Activated CD4-positive, alpha-beta memory T cell treated with anti-CD3 and anti-CD28 coated beads for 36 hours (primary cell): ENCODE data around the gene LOXL1. TPM values are rescaled to one million over a fixed set of nuclear protein-coding genes. Genes with fewer than 3 reads are reported as not detected.

Experiments
- CTCF ChIA-PET: fragments of 350-600 bp; sonication (Branson Sonifier 250); formaldehyde crosslinking; loops from one replicate; lab custom pipeline; 2021; ENCODE audit warnings: antibody characterized with exemption, inconsistent platforms; lab: Charles Lee
- POLR2A ChIA-PET: fragments of 350-600 bp; sonication (Branson Sonifier 250); formaldehyde crosslinking; loops from one replicate; lab custom pipeline; 2021; ENCODE audit warnings: antibody characterized with exemption; lab: Charles Lee
- DNase-seq: peaks from one replicate; pipeline ENCODE4 v3.0.0-alpha.2; 2020
- H3K27ac Mint-ChIP-seq: one replicate; pipeline ENCODE4 v1.8.0; 2021; ENCODE audit warnings: mixed read lengths
- H3K27me3 Mint-ChIP-seq: one replicate; pipeline ENCODE4 v1.8.0; 2021; ENCODE audit warnings: mixed read lengths
- H3K36me3 Mint-ChIP-seq: one replicate; pipeline ENCODE4 v1.8.0; 2021; ENCODE audit warnings: mixed read lengths
- H3K4me1 Mint-ChIP-seq: one replicate; pipeline ENCODE4 v1.8.0; 2021; ENCODE audit warnings: low read depth, mixed read lengths
- H3K4me3 Mint-ChIP-seq: one replicate; pipeline ENCODE4 v1.8.0; 2021; ENCODE audit warnings: mild to moderate bottlenecking, mixed read lengths
- H3K9me3 Mint-ChIP-seq: one replicate; pipeline ENCODE4 v1.8.0; 2021; ENCODE audit warnings: mixed read lengths
- intact Hi-C: fragments of 100-400 bp; cut with micrococcal nuclease; formaldehyde crosslinking; loops from one replicate; pipeline ENCODE4 v1.15.1; 2023
- total RNA-seq, 2 experiments: library from RNA; stranded (reverse); gene quantifications; one replicate each; pipeline ENCODE4 v1.2.3, GENCODE V29; 2021

Gene LOXL1
- total RNA-seq, 2 experiments from 2014 or later: 2.5 to 3.3 TPM

DNA sequence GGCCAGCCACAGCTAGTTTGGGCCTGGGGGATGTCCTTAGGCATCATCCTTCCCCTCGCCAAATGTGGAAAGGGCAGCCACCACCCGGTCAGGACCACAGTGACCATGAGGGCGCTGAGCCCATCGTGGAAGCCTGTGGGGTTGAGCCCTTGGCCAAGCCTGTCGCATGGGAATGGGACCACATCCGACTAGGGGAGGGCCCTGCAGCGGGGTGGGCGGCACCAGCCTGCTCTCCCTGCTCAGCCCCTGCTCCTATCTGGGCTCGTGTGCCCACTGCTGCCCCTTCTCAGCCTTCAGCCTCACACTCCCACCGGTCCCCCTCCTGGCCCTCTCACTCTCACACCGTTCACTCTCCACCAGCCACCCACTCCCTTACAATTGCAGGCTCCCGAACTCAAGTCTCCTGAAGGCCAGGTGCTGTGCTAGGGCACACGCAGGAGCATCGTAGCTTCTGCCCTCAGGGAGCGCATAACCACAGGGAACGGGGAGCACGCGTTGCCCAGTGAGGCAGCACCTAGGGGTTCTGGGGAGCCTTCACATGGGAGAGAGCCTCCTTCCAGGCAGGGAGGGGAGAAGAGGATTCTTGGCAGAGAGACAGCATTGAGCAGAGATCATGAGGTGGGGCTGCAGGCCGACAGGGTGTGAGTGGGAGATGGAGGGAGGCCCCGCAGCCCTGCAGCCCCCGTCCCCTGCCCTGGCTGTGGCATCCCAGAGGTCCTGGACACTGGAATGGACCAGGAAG, 26.1 kb downstream of the LOXL1 start:
- intact Hi-C loops: no loop called here
- DNase-seq: no peak
- Mint-ChIP-seq H3K9me3 (no peaks in the 10 kb centered on the region), H3K36me3 (no peaks in the 10 kb centered on the region), H3K27ac (no peak overlapping the region), H3K27me3 (no peaks in the 10 kb centered on the region), H3K4me3 (no peak overlapping the region), H3K4me1 (peaks cover 10% of the 10 kb centered on the region)
- ChIA-PET POLR2A (no interaction called here), CTCF (interaction anchor here (1.4 to 1.8 kb wide), 4 partner anchors 13 to 55 kb away, joined by 5 to 15 read pairs (median 12); no protein-coding TSS in a partner anchor)

- intact Hi-C loops: no loop called here
- Mint-ChIP-seq H3K36me3 (no peaks in the 10 kb centered on the region), H3K27ac (no peak overlapping the region), H3K27me3 (no peaks in the 10 kb centered on the region), H3K4me3 (no peak overlapping the region), H3K4me1 (peaks cover 12% of the 10 kb centered on the region), H3K9me3 (no peaks in the 10 kb centered on the region)
- ChIA-PET POLR2A (no interaction called here), CTCF (interaction anchor here (1.1 to 1.2 kb wide), 2 partner anchors 11 to 12 kb away, joined by 3 read pairs; no protein-coding TSS in a partner anchor)
- no peak for DNase-seq
Measured at GRCh38 chr15:73952913-73953750, 26.9 kb downstream of the LOXL1 start.

GRCh38 chr15:73954188-73955145, 28.2 kb downstream of the LOXL1 start:
- peaks cover 24% of the 10 kb centered on the region for H3K4me1 Mint-ChIP-seq
- POLR2A ChIA-PET: no interaction called here
- H3K9me3 Mint-ChIP-seq: no peaks in the 10 kb centered on the region
- H3K27me3 Mint-ChIP-seq: no peaks in the 10 kb centered on the region
- H3K36me3 Mint-ChIP-seq: no peaks in the 10 kb centered on the region
- intact Hi-C loops: no loop called here
- no peak overlapping the region for H3K4me3 Mint-ChIP-seq
- no peak for DNase-seq
- no peak overlapping the region for H3K27ac Mint-ChIP-seq
- CTCF ChIA-PET: interaction anchor here (0.6 to 1.2 kb wide), 4 partner anchors 10 to 94 kb away, joined by 3 to 5 read pairs (median 3); no protein-coding TSS in a partner anchor

- CTCF ChIA-PET: no interaction called here
- Mint-ChIP-seq H3K27me3 (no peaks in the 10 kb centered on the region), H3K4me3 (no peak overlapping the region), H3K27ac (no peak overlapping the region), H3K4me1 (peaks cover 30% of the 10 kb centered on the region), H3K9me3 (no peaks in the 10 kb centered on the region), H3K36me3 (no peaks in the 10 kb centered on the region)
- intact Hi-C loops: no loop called here
- POLR2A ChIA-PET: no interaction called here
- DNase-seq: no peak
Measured at GRCh38 chr15:73955326-73955725, 29.1 kb downstream of the LOXL1 start.

- intact Hi-C loops: no loop called here
- DNase-seq: no peak
- H3K9me3 Mint-ChIP-seq: no peaks in the 10 kb centered on the region
Measured at GRCh38 chr15:73955861-73956742, 29.8 kb downstream of the LOXL1 start.

DNA sequence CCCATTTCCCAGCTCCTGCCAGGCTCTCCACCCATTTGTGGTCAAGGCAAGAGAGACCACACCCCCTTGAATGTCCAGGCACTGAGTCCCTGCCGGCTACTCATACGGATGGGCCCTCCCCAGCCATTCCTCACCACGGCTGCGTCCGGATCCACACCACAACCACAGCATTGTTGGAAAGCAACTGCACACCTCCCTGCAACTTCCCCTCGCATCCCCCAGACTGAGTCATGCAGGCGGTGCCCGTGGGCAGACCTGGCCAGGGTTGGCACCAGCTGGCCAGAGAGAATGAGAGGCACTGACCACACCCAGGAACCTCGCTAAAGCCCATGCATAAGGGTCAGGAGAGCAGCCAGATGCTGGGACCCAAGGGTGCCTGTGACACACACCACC, 30.5 kb downstream of the LOXL1 start:
- H3K27me3 Mint-ChIP-seq: no peaks in the 10 kb centered on the region
- H3K36me3 Mint-ChIP-seq: no peaks in the 10 kb centered on the region
- ChIA-PET POLR2A (no interaction called here), CTCF (interaction anchor here (1.0 to 2.0 kb wide), 5 partner anchors 9 to 92 kb away, joined by 3 to 8 read pairs (median 4); no protein-coding TSS in a partner anchor)
- H3K27ac Mint-ChIP-seq: no peak overlapping the region
- H3K4me3 Mint-ChIP-seq: no peak overlapping the region
- peaks cover 25% of the 10 kb centered on the region for H3K4me1 Mint-ChIP-seq
- H3K9me3 Mint-ChIP-seq: no peaks in the 10 kb centered on the region
- intact Hi-C loops: no loop called here
- no peak for DNase-seq

More at GRCh38 chr15:73955861-73956742, 29.8 kb downstream of the LOXL1 start:
- H3K27ac Mint-ChIP-seq: no peak overlapping the region
- peaks cover 29% of the 10 kb centered on the region for H3K4me1 Mint-ChIP-seq
- H3K27me3 Mint-ChIP-seq: no peaks in the 10 kb centered on the region
- ChIA-PET CTCF (interaction anchor here (1.0 to 2.0 kb wide), 3 partner anchors 10 to 49 kb away, joined by 3 to 8 read pairs (median 4); no protein-coding TSS in a partner anchor), POLR2A (no interaction called here)
- H3K36me3 Mint-ChIP-seq: no peaks in the 10 kb centered on the region
- no peak overlapping the region for H3K4me3 Mint-ChIP-seq

DNA sequence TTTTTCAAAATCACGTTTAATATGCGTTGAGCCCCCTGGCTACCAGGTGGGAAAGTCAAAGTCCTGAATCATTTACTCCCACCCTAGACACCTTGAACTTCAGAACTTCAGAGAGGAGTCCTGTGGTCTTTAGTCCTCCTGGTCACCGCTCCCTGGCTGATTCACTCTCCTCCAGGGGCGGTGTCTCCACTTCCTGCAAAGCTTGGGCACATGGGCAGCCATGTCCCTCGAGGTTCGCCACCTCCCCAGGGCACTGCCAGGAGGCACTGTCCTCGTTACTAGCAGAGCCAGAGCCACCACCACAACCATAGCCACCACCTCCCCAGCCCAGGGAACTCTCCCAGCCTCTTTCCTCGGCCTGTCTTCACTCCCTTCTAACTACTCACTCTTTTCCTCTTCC, 31.0 kb downstream of the LOXL1 start:
- Mint-ChIP-seq H3K4me1 (peaks cover 25% of the 10 kb centered on the region), H3K4me3 (no peak overlapping the region), H3K27ac (no peak overlapping the region), H3K9me3 (no peaks in the 10 kb centered on the region), H3K27me3 (no peaks in the 10 kb centered on the region), H3K36me3 (no peaks in the 10 kb centered on the region)
- CTCF ChIA-PET: interaction anchor here (1.0 to 2.0 kb wide), 7 partner anchors 9 to 92 kb away, joined by 3 to 8 read pairs (median 4); no protein-coding TSS in a partner anchor
- POLR2A ChIA-PET: no interaction called here
- intact Hi-C loops: no loop called here
- DNase-seq: no peak

GRCh38 chr15:73957785-73958184, 31.5 kb downstream of the LOXL1 start:
- DNase-seq: no peak
- Mint-ChIP-seq H3K36me3 (no peaks in the 10 kb centered on the region), H3K4me3 (no peak overlapping the region), H3K27ac (no peak overlapping the region), H3K4me1 (peaks cover 25% of the 10 kb centered on the region), H3K27me3 (no peaks in the 10 kb centered on the region), H3K9me3 (no peaks in the 10 kb centered on the region)
- ChIA-PET POLR2A (no interaction called here), CTCF (interaction anchor here (1.1 to 4.3 kb wide), 6 partner anchors 8 to 91 kb away, joined by 3 to 22 read pairs (median 6); no protein-coding TSS in a partner anchor)
- intact Hi-C loops: no loop called here

- intact Hi-C loops: loop anchor here (1.0 kb wide), 1 partner anchor 8 kb away; no protein-coding TSS in a partner anchor
- peak; percentile 58 for DNase-seq
- no peaks in the 10 kb centered on the region for H3K36me3 Mint-ChIP-seq
- H3K4me3 Mint-ChIP-seq: no peak overlapping the region
- POLR2A ChIA-PET: interaction anchor here (0.6 to 1.2 kb wide), 3 partner anchors 8 to 23 kb away, joined by 3 to 5 read pairs (median 4); no protein-coding TSS in a partner anchor
- no peaks in the 10 kb centered on the region for H3K9me3 Mint-ChIP-seq
- H3K27me3 Mint-ChIP-seq: no peaks in the 10 kb centered on the region
- peaks cover 25% of the 10 kb centered on the region for H3K4me1 Mint-ChIP-seq
- peak overlapping the region; percentile 51 for H3K27ac Mint-ChIP-seq
- CTCF ChIA-PET: interaction anchor here (0.7 to 4.3 kb wide), 8 partner anchors 9 to 52 kb away, joined by 3 to 22 read pairs (median 6); partner anchors contain the start of gene PML
Measured at GRCh38 chr15:73959012-73959581, 32.8 kb downstream of the LOXL1 start.

DNA sequence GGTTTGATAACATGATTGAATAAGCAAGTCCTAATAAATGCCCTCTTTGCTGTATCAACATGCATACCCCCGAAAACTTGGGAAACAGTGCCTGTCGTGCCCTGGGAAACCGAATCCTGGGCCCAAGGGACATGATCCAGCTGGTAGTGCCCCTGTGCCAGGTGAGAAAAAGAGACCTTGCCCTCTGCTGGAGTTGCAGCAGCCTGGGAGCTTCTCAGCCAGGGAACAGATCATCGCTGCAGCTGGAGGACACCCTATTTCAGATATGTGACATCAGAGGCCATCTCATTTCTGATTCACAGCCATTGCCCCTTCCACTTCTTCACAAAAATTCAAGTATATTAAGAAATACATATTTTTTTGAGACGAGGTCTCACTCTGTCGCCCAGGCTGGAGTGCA, 33.5 kb downstream of the LOXL1 start:
- no peaks in the 10 kb centered on the region for H3K27me3 Mint-ChIP-seq
- no peak overlapping the region for H3K27ac Mint-ChIP-seq
- DNase-seq: no peak
- H3K4me1 Mint-ChIP-seq: peaks cover 28% of the 10 kb centered on the region
- no peak overlapping the region for H3K4me3 Mint-ChIP-seq
- H3K9me3 Mint-ChIP-seq: no peaks in the 10 kb centered on the region
- no peaks in the 10 kb centered on the region for H3K36me3 Mint-ChIP-seq
- intact Hi-C loops: loop anchor here (1.0 kb wide), 1 partner anchor 8 kb away; no protein-coding TSS in a partner anchor
- CTCF ChIA-PET: interaction anchor here (0.8 to 4.3 kb wide), 7 partner anchors 9 to 63 kb away, joined by 3 to 22 read pairs (median 6); partner anchors contain the start of gene PML
- POLR2A ChIA-PET: interaction anchor here (1.2 kb wide), 1 partner anchor 22 kb away, joined by 5 read pairs; no protein-coding TSS in a partner anchor
